Osteoblast (primary cell): ENCODE results near the gene SCD5. TPM values are rescaled to one million over a fixed set of nuclear protein-coding genes. Genes with fewer than 3 reads are reported as not detected.
A peak's percentile ranks its signal among the peaks of the same experiment; 100 is the strongest.

ENCODE experiments used
- DNase-seq: peaks from one replicate; pipeline ENCODE4 v3.0.0; 2011; ENCODE audit warnings: low spot score, mixed read lengths; ENCODE audit not compliant: insufficient read length; ENCODE audit errors: missing footprints
- H2AFZ ChIP-seq: 2 replicates; pipeline ENCODE4 v1.6.0; 2011; ENCODE audit warnings: mild to moderate bottlenecking, low read length
- H3K27ac ChIP-seq: 2 replicates; pipeline ENCODE4 v1.5.1; 2011; ENCODE audit warnings: mild to moderate bottlenecking, low read depth, low read length, moderate library complexity
- H3K27me3 ChIP-seq: 2 replicates; pipeline ENCODE4 v1.6.0; 2012; ENCODE audit warnings: mild to moderate bottlenecking, control low read depth, inconsistent platforms, low read length, moderate library complexity; ENCODE audit not compliant: insufficient read depth
- H3K36me3 ChIP-seq: 2 replicates; pipeline ENCODE4 v1.5.1; 2011; ENCODE audit warnings: mild to moderate bottlenecking, low read length, control low read depth, moderate library complexity; ENCODE audit not compliant: insufficient read depth
- H3K4me1 ChIP-seq: 2 replicates; pipeline ENCODE4 v1.5.1; 2011; ENCODE audit warnings: mild to moderate bottlenecking, low read length, control low read depth, moderate library complexity; ENCODE audit not compliant: insufficient read depth
- H3K4me2 ChIP-seq: 2 replicates; pipeline ENCODE4 v1.6.0; 2011; ENCODE audit warnings: mild to moderate bottlenecking, low read length; ENCODE audit not compliant: insufficient read depth
- H3K4me3 ChIP-seq: fragments of 200-600 bp; sonication (generic); 3 replicates; pipeline ENCODE4 v1.5.1; 2012; ENCODE audit warnings: mild to moderate bottlenecking, low read length, inconsistent platforms; ENCODE audit not compliant: insufficient read depth
- H3K79me2 ChIP-seq: 2 replicates; pipeline ENCODE4 v1.6.0; 2012; ENCODE audit warnings: mild to moderate bottlenecking, low read length, control low read depth, inconsistent platforms; ENCODE audit not compliant: insufficient read depth
- H3K9me3 ChIP-seq: 2 replicates; pipeline ENCODE4 v1.5.1; 2011; ENCODE audit warnings: low read depth, low read length, control low read depth
- H4K20me1 ChIP-seq: 2 replicates; pipeline ENCODE4 v1.6.0; 2012; ENCODE audit warnings: mild to moderate bottlenecking, low read length, control low read depth; ENCODE audit not compliant: insufficient read depth
- CTCF ChIP-seq: IDR thresholded peaks from 2 replicates; pipeline ENCODE4 v1.5.1; 2011; ENCODE audit warnings: mild to moderate bottlenecking, low read depth, low read length, moderate library complexity; ENCODE audit errors: extremely low read depth
- total RNA-seq: library from RNA; depleted of rRNA; stranded (reverse); fragments of >200 nt; gene quantifications from 2 replicates; pipeline ENCODE4 v1.2.3, GENCODE V29; 2012

Gene SCD5
- total RNA-seq, 1 donor, result 11.9 TPM

- DNase-seq, result peak; percentile 89
- Histone ChIP-seq H3K4me2 (peak overlapping the region; percentile 8), H4K20me1 (no peaks in the 10 kb centered on the region), H2AFZ (peak overlapping the region; percentile 63), H3K79me2 (no peaks in the 10 kb centered on the region), H3K4me1 (no peaks in the 10 kb centered on the region), H3K9me3 (no peaks in the 10 kb centered on the region), H3K27ac (no peak overlapping the region), H3K4me3 (no peak overlapping the region), H3K27me3 (no peaks in the 10 kb centered on the region), H3K36me3 (no peaks in the 10 kb centered on the region)
- TF ChIP-seq CTCF, result peak; percentile 97
Observed at GRCh38 chr4:82739287-82740190, 59.1 kb downstream of the SCD5 start.

- Histone ChIP-seq H3K4me2 (no peak overlapping the region), H4K20me1 (no peaks in the 10 kb centered on the region), H3K9me3 (no peaks in the 10 kb centered on the region), H2AFZ (no peak overlapping the region), H3K79me2 (no peaks in the 10 kb centered on the region), H3K4me1 (no peaks in the 10 kb centered on the region), H3K27me3 (no peaks in the 10 kb centered on the region), H3K4me3 (no peak overlapping the region), H3K27ac (no peak overlapping the region), H3K36me3 (no peaks in the 10 kb centered on the region)
- DNase-seq, result no peak
- TF ChIP-seq CTCF, result no peak
Observed at GRCh38 chr4:82737354-82737753, 61.2 kb downstream of the SCD5 start.

- H3K36me3 ChIP-seq, result no peaks in the 10 kb centered on the region
- H3K9me3 ChIP-seq, result peaks cover 3% of the 10 kb centered on the region
- no peak overlapping the region for H3K4me3 ChIP-seq
- H3K4me2 ChIP-seq, result no peak overlapping the region
- H3K27me3 ChIP-seq, result no peaks in the 10 kb centered on the region
- H3K79me2 ChIP-seq, result no peaks in the 10 kb centered on the region
- H3K27ac ChIP-seq, result no peak overlapping the region
- no peaks in the 10 kb centered on the region for H3K4me1 ChIP-seq
- H4K20me1 ChIP-seq, result no peaks in the 10 kb centered on the region
- no peak for TF ChIP-seq CTCF
- DNase-seq, result no peak
- H2AFZ ChIP-seq, result no peak overlapping the region
Observed at GRCh38 chr4:82733636-82734035, 65.0 kb downstream of the SCD5 start.

- no peaks in the 10 kb centered on the region for H3K36me3 ChIP-seq
- no peaks in the 10 kb centered on the region for H3K4me1 ChIP-seq
- no peak overlapping the region for H3K4me2 ChIP-seq
- H3K9me3 ChIP-seq, result peaks cover 3% of the 10 kb centered on the region
- TF ChIP-seq CTCF, result no peak
- H3K4me3 ChIP-seq, result no peak overlapping the region
- no peaks in the 10 kb centered on the region for H3K79me2 ChIP-seq
- H4K20me1 ChIP-seq, result no peaks in the 10 kb centered on the region
- no peak overlapping the region for H3K27ac ChIP-seq
- no peak overlapping the region for H2AFZ ChIP-seq
- DNase-seq, result no peak
- no peaks in the 10 kb centered on the region for H3K27me3 ChIP-seq
Observed at GRCh38 chr4:82728301-82728700, 70.3 kb downstream of the SCD5 start.
